Hematopoietic multipotent progenitor cell treated with erythropoietin and hydrocortisone succinate and interleukin-3 and kit ligand, for 4 days (in vitro differentiated cells): Measurements from ENCODE around the gene EEF1AKMT1.
A peak's percentile ranks its signal among the peaks of the same experiment; 100 is the strongest.

ENCODE experiments used
- DNase-seq: peaks from one replicate; pipeline ENCODE4 v3.0.0-alpha.2; 2015

Gene EEF1AKMT1

GRCh38 chr13:20717581-20718542 is 55.9 kb downstream of the EEF1AKMT1 start:
- no peak for DNase-seq

DNA sequence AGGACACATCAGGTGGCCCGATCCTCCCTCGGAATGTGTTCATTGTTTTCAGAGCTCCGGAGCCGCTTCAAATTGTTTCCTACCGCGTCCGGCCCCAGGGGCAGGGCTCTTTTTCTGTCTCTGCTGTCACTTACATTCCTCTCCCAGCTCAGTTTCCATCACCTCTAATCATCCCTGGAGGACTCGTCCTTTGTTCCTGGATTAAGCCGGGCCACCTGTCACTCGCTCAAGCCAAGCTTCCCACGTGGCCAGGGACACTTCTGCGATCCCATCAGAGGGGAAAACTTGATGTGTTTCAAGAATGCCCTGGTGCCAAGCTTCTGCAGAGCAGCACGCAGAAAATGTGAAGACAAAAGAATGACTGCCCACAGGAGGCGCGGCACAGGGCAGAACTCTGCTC is 56.8 kb downstream of the EEF1AKMT1 start:
- no peak for DNase-seq

DNA sequence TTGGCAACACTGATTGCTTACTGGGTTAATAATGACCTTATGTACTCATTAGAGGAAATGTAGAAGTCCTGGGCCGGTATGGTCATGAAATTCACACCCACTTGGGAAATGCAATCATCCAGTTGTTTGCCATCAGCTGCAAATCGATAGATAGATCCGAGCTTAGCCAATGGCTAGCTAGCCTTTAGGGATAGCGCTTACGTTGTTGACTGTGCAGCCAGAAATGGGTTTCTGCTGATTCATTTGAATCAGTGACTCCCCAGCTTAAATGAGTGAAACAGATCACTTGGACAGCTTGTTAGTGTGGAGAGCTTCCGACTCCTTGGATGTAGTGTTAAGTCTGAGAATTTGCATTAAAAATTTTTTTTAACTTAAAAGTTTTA is 58.4 kb downstream of the EEF1AKMT1 start:
- no peak for DNase-seq

DNA sequence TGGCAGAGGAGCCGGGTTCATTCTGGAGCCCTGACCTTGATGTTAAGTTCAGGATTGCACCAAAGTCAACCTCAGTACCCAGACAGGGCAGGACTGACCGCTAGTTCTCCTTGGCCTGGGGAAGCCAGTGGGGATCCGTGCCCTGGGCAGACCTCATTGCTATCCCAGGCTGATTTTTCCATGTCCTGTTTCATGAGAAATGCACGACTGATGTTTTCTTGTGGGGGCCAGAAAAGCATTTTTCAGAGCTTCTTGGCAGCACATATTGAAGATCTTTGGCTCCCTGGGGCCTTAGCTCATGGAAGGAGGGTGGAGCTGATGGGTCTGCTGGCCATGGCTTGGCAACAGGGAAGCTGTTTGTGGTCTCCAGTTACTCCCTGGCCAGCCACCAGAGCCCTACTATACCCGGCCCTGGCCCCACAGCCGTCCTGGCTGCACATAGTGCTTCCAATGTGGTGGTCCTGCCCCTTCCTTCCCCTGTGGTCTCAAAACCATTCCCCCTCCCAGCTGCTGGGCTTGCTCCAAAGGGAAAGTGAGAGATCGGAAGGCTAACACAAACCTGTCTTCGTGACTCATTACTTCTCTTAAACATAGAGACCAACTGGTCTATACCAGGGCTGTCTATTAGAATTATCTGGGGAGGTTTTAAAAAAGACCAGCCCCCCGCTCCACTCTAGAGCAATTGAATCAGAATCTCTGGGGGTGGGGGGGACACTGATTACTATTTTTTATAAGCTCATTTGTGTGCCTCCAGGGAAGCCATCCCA is 59.0 kb downstream of the EEF1AKMT1 start:
- no peak for DNase-seq

DNA sequence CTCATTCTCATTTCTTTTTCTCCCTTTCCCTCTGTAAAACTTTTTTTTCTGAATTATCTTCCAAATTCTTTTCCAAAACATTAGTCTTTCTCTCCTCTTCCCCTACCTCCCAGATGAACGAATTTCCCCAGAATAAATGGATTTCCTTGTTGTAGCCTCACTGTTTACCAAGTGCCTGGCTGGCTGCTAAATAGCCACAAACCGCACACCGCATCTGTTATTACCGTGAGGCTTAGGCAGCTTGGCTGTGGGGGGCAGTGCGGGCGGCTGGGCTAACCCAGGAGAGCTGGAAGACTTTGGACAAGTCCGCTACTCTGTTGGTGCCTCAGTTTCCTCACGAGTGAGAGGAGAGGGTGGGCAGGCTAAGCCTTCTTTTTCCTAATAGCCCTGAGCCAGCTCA is 59.6 kb downstream of the EEF1AKMT1 start:
- no peak for DNase-seq

GRCh38 chr13:20713751-20714150 is 60.0 kb downstream of the EEF1AKMT1 start:
- peak; percentile 27 for DNase-seq

GRCh38 chr13:20713014-20713376 is 60.8 kb downstream of the EEF1AKMT1 start:
- DNase-seq, result no peak

GRCh38 chr13:20711301-20712044 is 62.3 kb downstream of the EEF1AKMT1 start:
- peak; percentile 51 for DNase-seq

DNA sequence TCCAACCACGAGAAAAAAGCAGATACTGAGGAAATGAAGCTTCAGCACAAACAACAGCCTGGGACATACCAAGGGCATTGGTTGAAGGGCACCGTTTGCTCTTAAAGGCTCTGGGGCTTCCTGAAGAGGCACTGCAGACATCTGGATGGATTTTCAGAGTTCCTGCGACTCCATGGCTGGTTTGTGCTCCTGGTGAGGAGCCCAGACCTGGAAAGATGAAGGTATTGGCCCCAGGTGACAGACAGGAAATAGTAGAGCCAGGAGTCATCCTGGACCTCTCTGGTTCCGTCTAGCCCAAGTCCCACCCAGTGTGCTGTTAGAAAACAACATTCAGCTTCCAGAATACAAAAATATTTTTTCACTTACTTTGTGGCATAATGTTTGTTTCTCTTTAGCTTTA is 64.0 kb downstream of the EEF1AKMT1 start:
- DNase-seq, result no peak

- no peak for DNase-seq
Measured at GRCh38 chr13:20709369-20709768, 64.4 kb downstream of the EEF1AKMT1 start.

DNA sequence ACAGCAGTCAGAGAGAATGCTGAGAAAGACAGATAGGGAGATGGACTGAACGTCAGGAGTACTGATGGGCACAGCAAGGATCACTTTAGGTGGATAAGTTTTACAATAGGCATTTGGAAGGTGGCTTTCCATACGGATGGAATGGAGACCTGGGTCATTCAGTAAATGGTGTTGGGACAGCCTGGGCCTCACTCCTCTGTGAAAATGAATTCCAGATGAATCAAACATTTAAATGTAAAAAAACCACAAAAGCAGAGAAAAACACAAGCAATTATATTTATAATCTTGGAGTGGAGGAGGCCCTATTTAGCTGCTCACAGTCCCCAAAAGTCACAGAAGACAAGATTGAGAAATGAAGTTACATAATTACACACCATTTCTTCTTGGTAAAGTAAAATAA is 65.5 kb downstream of the EEF1AKMT1 start:
- DNase-seq, result no peak

GRCh38 chr13:20706661-20707060 is 67.1 kb downstream of the EEF1AKMT1 start:
- DNase-seq, result no peak

DNA sequence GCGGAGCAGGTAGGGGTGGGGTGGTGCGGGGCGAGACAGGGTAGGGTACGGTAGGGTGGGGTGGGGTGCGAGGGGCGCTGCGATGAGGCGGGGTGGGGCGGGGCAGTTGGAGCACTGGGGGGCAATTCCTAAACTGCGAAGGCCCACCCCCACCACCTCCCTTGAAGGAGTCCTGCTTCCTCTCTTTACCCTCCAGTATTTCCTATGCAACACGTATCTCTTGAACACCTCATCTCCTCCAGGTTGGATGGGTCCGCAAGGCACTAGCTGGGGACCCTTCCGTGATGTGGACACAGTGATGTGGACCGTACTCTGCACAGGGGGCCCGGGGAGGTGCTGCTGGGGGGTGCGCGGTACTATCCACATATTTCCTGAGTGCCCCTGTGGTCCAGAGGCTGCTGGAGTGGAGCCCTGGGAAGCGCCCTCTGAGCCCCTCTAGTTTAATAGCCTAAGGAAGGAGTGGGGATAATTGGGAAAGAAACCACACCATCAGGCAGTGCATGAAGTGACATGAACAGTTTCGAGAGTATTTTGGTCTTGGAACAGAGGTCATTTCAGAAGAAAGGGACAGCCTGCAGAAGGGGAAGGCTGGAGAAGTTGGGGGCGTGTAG is 69.2 kb downstream of the EEF1AKMT1 start:
- no peak for DNase-seq

DNA sequence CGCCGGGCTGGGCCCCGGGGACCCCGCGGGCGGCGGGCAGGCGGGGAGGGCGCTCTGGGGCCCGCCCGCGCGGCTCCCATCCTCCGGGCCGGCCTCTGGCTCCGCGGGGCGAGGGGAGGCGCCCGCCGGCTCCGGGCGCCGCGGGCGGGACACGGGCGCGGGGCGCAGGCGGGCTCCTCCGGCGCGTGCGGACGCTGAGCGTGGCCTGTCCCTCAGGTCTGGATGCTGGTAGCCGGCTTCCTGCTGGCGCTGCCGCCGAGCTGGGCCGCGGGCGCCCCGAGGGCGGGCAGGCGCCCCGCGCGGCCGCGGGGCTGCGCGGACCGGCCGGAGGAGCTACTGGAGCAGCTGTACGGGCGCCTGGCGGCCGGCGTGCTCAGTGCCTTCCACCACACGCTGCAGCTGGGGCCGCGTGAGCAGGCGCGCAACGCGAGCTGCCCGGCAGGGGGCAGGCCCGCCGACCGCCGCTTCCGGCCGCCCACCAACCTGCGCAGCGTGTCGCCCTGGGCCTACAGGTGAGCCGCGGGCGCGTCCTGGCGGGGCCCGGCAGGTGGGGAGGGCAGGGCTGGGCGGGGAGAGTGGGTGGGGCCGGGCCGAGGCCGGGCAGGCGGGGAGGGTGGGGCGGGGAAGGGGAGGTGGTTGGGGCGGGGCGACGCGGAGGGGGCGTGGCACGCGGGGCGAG is 69.8 kb downstream of the EEF1AKMT1 start:
- DNase-seq, result peak; percentile 91

DNA sequence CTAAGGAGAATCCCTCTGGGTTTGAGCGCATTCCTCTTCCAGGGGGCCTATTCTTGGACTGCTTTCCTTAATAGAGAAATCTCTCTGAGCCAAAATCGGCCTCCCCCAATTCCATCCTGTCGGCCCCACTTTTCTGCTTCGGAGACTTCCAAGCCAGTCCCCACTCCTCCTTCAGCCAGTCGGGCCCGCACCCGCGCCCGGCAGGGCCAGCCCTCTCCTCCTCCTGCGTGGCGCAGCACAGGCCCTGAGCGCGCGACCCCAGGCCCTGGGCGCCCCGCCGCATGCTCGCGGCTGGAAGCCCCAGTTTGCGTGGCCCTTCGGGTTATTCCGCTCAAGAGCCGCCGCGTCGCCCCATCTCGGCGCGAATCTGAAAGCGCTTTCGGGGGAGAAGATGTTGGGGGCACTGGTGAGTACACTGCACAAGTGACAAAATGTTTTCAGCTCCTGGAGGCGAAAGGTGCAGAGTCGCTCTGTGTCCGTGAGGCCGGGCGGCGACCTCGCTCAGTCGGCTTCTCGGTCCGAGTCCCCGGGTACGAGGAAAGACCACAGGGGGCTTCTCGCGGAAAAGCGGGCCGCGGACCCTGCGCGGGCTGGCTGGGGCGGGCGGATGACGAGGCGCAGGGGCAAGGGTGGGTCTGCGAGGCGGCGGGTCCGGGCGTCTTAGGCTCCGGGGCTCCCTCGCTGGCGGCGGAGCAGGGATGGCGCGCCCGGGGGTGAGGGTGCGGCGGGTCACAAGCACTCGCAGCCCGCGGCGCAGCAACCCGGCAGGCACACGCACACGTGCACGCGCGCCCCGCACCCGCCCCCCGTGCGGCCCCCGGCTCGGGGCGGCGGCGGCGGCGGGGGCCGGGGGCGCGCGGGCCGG is 70.6 kb downstream of the EEF1AKMT1 start, which contains the start of gene IL17D:
Gene IL17D, plus strand, starts transcription at position 785 of the 865 bp plus-strand sequence. CDS start 303 bp downstream, outside the sequence.
- peak; percentile 65 for DNase-seq

GRCh38 chr13:20702530-20702914 is 71.2 kb downstream of the EEF1AKMT1 start:
- peak; percentile 51 for DNase-seq

GRCh38 chr13:20701461-20701860 is 72.3 kb downstream of the EEF1AKMT1 start:
- DNase-seq, result no peak

DNA sequence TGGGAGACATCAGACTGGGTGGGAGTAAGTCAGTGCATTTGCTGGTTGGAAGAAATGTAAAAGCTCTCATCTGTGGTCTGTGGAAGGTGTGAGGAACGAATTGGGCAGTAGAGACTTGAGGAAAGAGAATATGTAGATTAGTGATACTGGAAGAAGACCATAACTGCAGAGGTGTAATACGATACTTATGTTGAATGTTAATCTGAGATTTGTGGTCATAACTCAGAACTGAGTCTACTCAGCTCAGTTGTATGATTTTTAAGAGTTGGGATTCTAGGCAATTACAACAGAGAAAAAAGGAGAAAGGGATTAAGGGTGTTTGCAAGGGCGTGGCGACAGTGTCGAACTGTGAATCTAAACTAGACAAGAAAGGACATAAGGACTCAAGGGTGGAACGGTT is 73.5 kb downstream of the EEF1AKMT1 start:
- no peak for DNase-seq

DNA sequence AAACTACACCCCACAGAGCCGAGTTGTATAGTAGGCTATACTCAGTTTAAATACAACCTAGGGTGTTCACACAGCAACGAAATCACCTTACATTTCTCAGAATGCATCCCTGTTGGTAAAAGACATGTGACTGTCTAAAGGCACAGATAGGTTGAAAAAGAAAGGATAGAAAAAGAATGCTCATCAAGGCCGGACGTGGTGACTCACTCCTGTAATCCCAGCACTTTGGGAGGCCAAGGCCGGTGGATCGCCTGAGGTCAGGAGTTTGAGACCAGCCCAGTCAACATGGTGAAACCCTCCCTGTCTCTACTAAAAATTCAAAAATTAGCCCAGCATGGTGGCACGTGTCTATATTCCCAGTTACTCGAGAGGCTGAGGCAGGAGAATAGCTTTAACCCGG is 74.0 kb downstream of the EEF1AKMT1 start:
- DNase-seq, result no peak

GRCh38 chr13:20696073-20696472 is 77.7 kb downstream of the EEF1AKMT1 start:
- peak; percentile 77 for DNase-seq

GRCh38 chr13:20691616-20692015 is 82.1 kb downstream of the EEF1AKMT1 start:
- no peak for DNase-seq
